Brain microvascular endothelial cell (primary cell): ENCODE measurements around the gene GALC.

Experiments used
- DNase-seq: peaks from one replicate; pipeline ENCODE4 v3.0.0-alpha.2; 2020
- H3K27ac ChIP-seq: fragments of 250-450 bp; sonication (Bioruptor Pico); 2 replicates; pipeline ENCODE4 v1.5.1; 2020; ENCODE audit warnings: mild to moderate bottlenecking, moderate library complexity
- H3K27me3 ChIP-seq: fragments of 250-450 bp; sonication (Bioruptor Pico); replicated peaks from 2 replicates; pipeline ENCODE4 v1.5.1; 2020; ENCODE audit warnings: mild to moderate bottlenecking
- H3K36me3 ChIP-seq: fragments of 250-450 bp; sonication (Bioruptor Pico); replicated peaks from 2 replicates; pipeline ENCODE4 v1.5.1; 2020; ENCODE audit warnings: mild to moderate bottlenecking
- H3K4me3 ChIP-seq: 2 replicates; pipeline ENCODE4 v1.5.1; 2011; ENCODE audit warnings: low read depth, mild to moderate bottlenecking, control low read depth, low read length, moderate library complexity
- CTCF ChIP-seq: IDR thresholded peaks from 2 replicates; pipeline ENCODE4 v1.5.1; 2011; ENCODE audit warnings: low read depth, mild to moderate bottlenecking, moderate library complexity, low read length, control low read depth, inconsistent platforms; ENCODE audit errors: missing control alignments
- in situ Hi-C: cut with HindIII; loops from 2 replicates; pipeline ENCODE4 v1.10.0; 2017; ENCODE audit warnings: low sequenced_read_pairs, low pct_ligation_motif_present

The GALC gene

GRCh38 chr14:87935081-87935828, 57.7 kb downstream of the GALC start:
- Histone ChIP-seq H3K27me3 (no peaks in the 10 kb centered on the region), H3K27ac (no peak overlapping the region), H3K4me3 (no peak overlapping the region), H3K36me3 (no peaks in the 10 kb centered on the region)
- DNase-seq, result no peak
- in situ Hi-C loops, result no loop called here
- no peak for TF ChIP-seq CTCF

- no peak overlapping the region for H3K27ac ChIP-seq
- TF ChIP-seq CTCF, result peak; percentile 42
- H3K4me3 ChIP-seq, result no peak overlapping the region
- in situ Hi-C loops, result no loop called here
- no peak for DNase-seq
- H3K27me3 ChIP-seq, result no peaks in the 10 kb centered on the region
- H3K36me3 ChIP-seq, result no peaks in the 10 kb centered on the region
Measured at GRCh38 chr14:87934185-87934584, 58.8 kb downstream of the GALC start.

DNA sequence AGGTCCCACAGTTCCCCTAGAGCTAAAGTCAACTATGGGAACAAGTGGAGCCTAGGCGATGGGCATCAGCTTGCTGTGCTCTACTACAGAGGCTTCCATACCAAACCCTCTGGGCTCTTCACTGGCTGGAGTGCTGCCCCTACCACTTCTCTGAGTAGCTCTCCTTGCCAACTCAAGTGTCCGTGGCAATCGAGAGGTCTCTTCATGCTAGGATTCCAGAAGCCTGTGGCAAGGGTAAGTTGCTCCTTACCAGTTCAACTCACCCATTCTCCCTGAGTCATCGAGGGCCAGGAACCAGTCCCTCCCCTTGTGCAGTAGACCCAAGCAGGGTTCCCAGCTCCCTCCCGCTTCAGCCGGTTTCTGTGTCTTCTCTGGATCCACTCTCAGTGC, 76.1 kb downstream of the GALC start:
- Histone ChIP-seq H3K27ac (no peak overlapping the region), H3K4me3 (no peak overlapping the region), H3K27me3 (no peaks in the 10 kb centered on the region), H3K36me3 (no peaks in the 10 kb centered on the region)
- in situ Hi-C loops, result no loop called here
- no peak for DNase-seq
- no peak for TF ChIP-seq CTCF

- in situ Hi-C loops, result no loop called here
- no peaks in the 10 kb centered on the region for H3K27me3 ChIP-seq
Measured at GRCh38 chr14:87916103-87916885, 76.7 kb downstream of the GALC start.

GRCh38 chr14:87908550-87908949, 84.4 kb downstream of the GALC start:
- no peak for TF ChIP-seq CTCF
- Histone ChIP-seq H3K27me3 (no peaks in the 10 kb centered on the region), H3K36me3 (no peaks in the 10 kb centered on the region), H3K4me3 (no peak overlapping the region), H3K27ac (no peak overlapping the region)
- no peak for DNase-seq
- in situ Hi-C loops, result no loop called here

More at GRCh38 chr14:87916103-87916885, 76.7 kb downstream of the GALC start:
- Histone ChIP-seq H3K27ac (no peak overlapping the region), H3K4me3 (no peak overlapping the region), H3K36me3 (no peaks in the 10 kb centered on the region)
- TF ChIP-seq CTCF, result no peak
- no peak for DNase-seq
